K562 (cell line): ENCODE measurements around the gene IP6K1. TPM values are rescaled to one million over a fixed set of nuclear protein-coding genes. Genes with fewer than 3 reads are reported as not detected.

Source experiments
- BCOR ChIP-seq: fragments of 450-650 bp; IDR thresholded peaks from 2 replicates; pipeline ENCODE4 v1.6.1; 2016
- CBFA2T2 ChIP-seq: fragments of 450-650 bp; conservative IDR thresholded peaks from 2 replicates; pipeline ENCODE4 v1.6.1; 2017; ENCODE audit warnings: mild to moderate bottlenecking
- CBFB ChIP-seq: sonication (generic); formaldehyde crosslinking; IDR thresholded peaks from 2 replicates; pipeline ENCODE4 v1.4.0; 2020; ENCODE audit warnings: mild to moderate bottlenecking, missing genetic modification reagents
- CCNT2 ChIP-seq: IDR thresholded peaks from 2 replicates; pipeline ENCODE4 v1.6.1; 2011; ENCODE audit warnings: borderline replicate concordance, low read depth, mild to moderate bottlenecking, moderate library complexity, mixed read lengths, low read length; ENCODE audit not compliant: insufficient read length; ENCODE audit errors: extremely low read depth
- EWSR1 ChIP-seq: fragments of 450-650 bp; IDR thresholded peaks from 2 replicates; pipeline ENCODE4 v1.6.1; 2018; ENCODE audit warnings: borderline replicate concordance, mild to moderate bottlenecking, low read depth, moderate library complexity; ENCODE audit not compliant: partially characterized antibody
- MCM2 ChIP-seq: fragments of 450-650 bp; IDR thresholded peaks from 2 replicates; pipeline ENCODE4 v1.6.1; 2017; ENCODE audit warnings: low read depth, mild to moderate bottlenecking
- NFXL1 ChIP-seq: fragments of 450-650 bp; formaldehyde crosslinking; IDR thresholded peaks from 2 replicates; pipeline ENCODE4 v1.4.0; 2021; ENCODE audit warnings: mild to moderate bottlenecking
- POLR3G ChIP-seq: IDR thresholded peaks from 2 replicates; pipeline ENCODE4 v1.6.1; 2011; ENCODE audit not compliant: insufficient read length, insufficient replicate concordance; ENCODE audit errors: extremely low read depth
- PTRF ChIP-seq: fragments of 450-650 bp; IDR thresholded peaks from 2 replicates; pipeline ENCODE4 v1.6.1; 2016; ENCODE audit warnings: mild to moderate bottlenecking, missing genetic modification characterization, missing compliant biosample characterization
- SIN3A ChIP-seq, 2 experiments: fragments of 150-350 bp in 1 of 2; IDR thresholded peaks; 2 replicates each; pipeline ENCODE4 v1.6.1; 2011 to 2016; ENCODE audit warnings: borderline replicate concordance in 2 of 2, low read depth in 2 of 2, low read length in 2 of 2, mild to moderate bottlenecking in 2 of 2, moderate library complexity in 2 of 2; ENCODE audit not compliant: control insufficient read depth in 1 of 2
- SRSF3 ChIP-seq: fragments of 200-400 bp; formaldehyde crosslinking; IDR thresholded peaks from 2 replicates; pipeline ENCODE4 v1.6.1; 2016; ENCODE audit warnings: mild to moderate bottlenecking, low read length, moderate library complexity; ENCODE audit not compliant: insufficient read depth
- polyA plus RNA-seq, 8 experiments: library from polyadenylated mRNA; depleted of rRNA in 4 of 8; stranded (reverse) in 5 of 8; unstranded in 3 of 8; fragments of >200 nt; fragmentation: Nextera tagmentation in 2 of 8; fragmentation: Illumina TruSeq in 1 of 8; extraction: Ambion mirVana in 2 of 8; extraction: Trizol in 1 of 8; gene quantifications; 2 replicates each; pipeline versions ENCODE4 v1.2.1 to v1.2.3, GENCODE V29; 2011 to 2014; ENCODE audit warnings: inconsistent platforms in 1 of 8, missing spikeins in 1 of 8
- total RNA-seq, 7 experiments: library from RNA; depleted of rRNA in 6 of 7; stranded (reverse); fragments of >200 nt in 6 of 7; fragmentation: Illumina TruSeq in 2 of 7; extraction: Trizol in 2 of 7; gene quantifications; 2 replicates each; pipeline versions ENCODE4 v1.2.1 to v1.2.3, GENCODE V29; 2011 to 2021; ENCODE audit warnings: low replicate concordance in 1 of 7
- TF ChIP-seq, protein P1 (sequence below): fragments of 250-450 bp; sonication (Bioruptor Pico); IDR thresholded peaks from 2 replicates; pipeline ENCODE4 v1.9.0; 2021; ENCODE audit warnings: mild to moderate bottlenecking, inconsistent platforms
- TF ChIP-seq, protein P2 (sequence below): sonication (generic); formaldehyde crosslinking; IDR thresholded peaks from 2 replicates; pipeline ENCODE4 v1.9.0; 2022; ENCODE audit warnings: mild to moderate bottlenecking, missing genetic modification reagents
- TF ChIP-seq, protein P3 (sequence below): IDR thresholded peaks from 3 replicates; pipeline ENCODE4 v1.6.1; 2011; ENCODE audit warnings: borderline replicate concordance, mild to moderate bottlenecking, moderate library complexity; ENCODE audit not compliant: insufficient read length; ENCODE audit errors: extremely low read depth
- TF ChIP-seq, protein P4 (sequence below): fragments of 250-450 bp; sonication (Bioruptor Pico); IDR thresholded peaks from 2 replicates; pipeline ENCODE4 v1.4.0; 2020; ENCODE audit warnings: mild to moderate bottlenecking, moderate library complexity, borderline replicate concordance
- TF ChIP-seq, protein P5 (sequence below): IDR thresholded peaks from 3 replicates; pipeline ENCODE4 v1.6.1; 2011; ENCODE audit warnings: borderline replicate concordance, mild to moderate bottlenecking; ENCODE audit not compliant: insufficient read length, insufficient read depth

IP6K1 gene
- total and polyA plus RNA-seq, 9 of the 15 experiments (the other 6 are each of a cell fraction or from before 2014, with no cell fraction given), result 0.46 to 29.2 (median 13.1) TPM

- TF ChIP-seq, protein P1, sequence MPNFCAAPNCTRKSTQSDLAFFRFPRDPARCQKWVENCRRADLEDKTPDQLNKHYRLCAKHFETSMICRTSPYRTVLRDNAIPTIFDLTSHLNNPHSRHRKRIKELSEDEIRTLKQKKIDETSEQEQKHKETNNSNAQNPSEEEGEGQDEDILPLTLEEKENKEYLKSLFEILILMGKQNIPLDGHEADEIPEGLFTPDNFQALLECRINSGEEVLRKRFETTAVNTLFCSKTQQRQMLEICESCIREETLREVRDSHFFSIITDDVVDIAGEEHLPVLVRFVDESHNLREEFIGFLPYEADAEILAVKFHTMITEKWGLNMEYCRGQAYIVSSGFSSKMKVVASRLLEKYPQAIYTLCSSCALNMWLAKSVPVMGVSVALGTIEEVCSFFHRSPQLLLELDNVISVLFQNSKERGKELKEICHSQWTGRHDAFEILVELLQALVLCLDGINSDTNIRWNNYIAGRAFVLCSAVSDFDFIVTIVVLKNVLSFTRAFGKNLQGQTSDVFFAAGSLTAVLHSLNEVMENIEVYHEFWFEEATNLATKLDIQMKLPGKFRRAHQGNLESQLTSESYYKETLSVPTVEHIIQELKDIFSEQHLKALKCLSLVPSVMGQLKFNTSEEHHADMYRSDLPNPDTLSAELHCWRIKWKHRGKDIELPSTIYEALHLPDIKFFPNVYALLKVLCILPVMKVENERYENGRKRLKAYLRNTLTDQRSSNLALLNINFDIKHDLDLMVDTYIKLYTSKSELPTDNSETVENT (CRISPR knock-in tag), result 0 out of 2 replicates have a peak, but pooled peaks have one; percentile 5
- TF ChIP-seq NFXL1 (CRISPR knock-in tag) (no peak), PTRF (tag) (no peak), SIN3A (IDR thresholded peaks at IDR 0.05; ENCODE audit: borderline replicate concordance in 2 of 2, control insufficient read depth in 1 of 2, low read depth in 2 of 2, low read length in 2 of 2) (0 out of 4 replicates have a peak, but pooled peaks of 1 of the 2 experiments have one; percentile 19), EWSR1 (no peak), MCM2 (no peak), POLR3G (no peak), CBFA2T2 (peak; percentile 80), CBFB (no peak), CCNT2 (peak; percentile 39), BCOR (peak; percentile 58; the same call in 1 of the 2 replicates), SRSF3 (no peak)
- TF ChIP-seq, protein P2, sequence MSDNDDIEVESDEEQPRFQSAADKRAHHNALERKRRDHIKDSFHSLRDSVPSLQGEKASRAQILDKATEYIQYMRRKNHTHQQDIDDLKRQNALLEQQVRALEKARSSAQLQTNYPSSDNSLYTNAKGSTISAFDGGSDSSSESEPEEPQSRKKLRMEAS (CRISPR knock-in tag), result peak; percentile 92
- TF ChIP-seq, protein P3, sequence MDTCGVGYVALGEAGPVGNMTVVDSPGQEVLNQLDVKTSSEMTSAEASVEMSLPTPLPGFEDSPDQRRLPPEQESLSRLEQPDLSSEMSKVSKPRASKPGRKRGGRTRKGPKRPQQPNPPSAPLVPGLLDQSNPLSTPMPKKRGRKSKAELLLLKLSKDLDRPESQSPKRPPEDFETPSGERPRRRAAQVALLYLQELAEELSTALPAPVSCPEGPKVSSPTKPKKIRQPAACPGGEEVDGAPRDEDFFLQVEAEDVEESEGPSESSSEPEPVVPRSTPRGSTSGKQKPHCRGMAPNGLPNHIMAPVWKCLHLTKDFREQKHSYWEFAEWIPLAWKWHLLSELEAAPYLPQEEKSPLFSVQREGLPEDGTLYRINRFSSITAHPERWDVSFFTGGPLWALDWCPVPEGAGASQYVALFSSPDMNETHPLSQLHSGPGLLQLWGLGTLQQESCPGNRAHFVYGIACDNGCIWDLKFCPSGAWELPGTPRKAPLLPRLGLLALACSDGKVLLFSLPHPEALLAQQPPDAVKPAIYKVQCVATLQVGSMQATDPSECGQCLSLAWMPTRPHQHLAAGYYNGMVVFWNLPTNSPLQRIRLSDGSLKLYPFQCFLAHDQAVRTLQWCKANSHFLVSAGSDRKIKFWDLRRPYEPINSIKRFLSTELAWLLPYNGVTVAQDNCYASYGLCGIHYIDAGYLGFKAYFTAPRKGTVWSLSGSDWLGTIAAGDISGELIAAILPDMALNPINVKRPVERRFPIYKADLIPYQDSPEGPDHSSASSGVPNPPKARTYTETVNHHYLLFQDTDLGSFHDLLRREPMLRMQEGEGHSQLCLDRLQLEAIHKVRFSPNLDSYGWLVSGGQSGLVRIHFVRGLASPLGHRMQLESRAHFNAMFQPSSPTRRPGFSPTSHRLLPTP, result no peak
- TF ChIP-seq, protein P4, sequence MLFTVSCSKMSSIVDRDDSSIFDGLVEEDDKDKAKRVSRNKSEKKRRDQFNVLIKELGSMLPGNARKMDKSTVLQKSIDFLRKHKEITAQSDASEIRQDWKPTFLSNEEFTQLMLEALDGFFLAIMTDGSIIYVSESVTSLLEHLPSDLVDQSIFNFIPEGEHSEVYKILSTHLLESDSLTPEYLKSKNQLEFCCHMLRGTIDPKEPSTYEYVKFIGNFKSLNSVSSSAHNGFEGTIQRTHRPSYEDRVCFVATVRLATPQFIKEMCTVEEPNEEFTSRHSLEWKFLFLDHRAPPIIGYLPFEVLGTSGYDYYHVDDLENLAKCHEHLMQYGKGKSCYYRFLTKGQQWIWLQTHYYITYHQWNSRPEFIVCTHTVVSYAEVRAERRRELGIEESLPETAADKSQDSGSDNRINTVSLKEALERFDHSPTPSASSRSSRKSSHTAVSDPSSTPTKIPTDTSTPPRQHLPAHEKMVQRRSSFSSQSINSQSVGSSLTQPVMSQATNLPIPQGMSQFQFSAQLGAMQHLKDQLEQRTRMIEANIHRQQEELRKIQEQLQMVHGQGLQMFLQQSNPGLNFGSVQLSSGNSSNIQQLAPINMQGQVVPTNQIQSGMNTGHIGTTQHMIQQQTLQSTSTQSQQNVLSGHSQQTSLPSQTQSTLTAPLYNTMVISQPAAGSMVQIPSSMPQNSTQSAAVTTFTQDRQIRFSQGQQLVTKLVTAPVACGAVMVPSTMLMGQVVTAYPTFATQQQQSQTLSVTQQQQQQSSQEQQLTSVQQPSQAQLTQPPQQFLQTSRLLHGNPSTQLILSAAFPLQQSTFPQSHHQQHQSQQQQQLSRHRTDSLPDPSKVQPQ (CRISPR knock-in tag), result 0 out of 2 replicates have a peak, but pooled peaks have one; percentile 24
- TF ChIP-seq, protein P5, sequence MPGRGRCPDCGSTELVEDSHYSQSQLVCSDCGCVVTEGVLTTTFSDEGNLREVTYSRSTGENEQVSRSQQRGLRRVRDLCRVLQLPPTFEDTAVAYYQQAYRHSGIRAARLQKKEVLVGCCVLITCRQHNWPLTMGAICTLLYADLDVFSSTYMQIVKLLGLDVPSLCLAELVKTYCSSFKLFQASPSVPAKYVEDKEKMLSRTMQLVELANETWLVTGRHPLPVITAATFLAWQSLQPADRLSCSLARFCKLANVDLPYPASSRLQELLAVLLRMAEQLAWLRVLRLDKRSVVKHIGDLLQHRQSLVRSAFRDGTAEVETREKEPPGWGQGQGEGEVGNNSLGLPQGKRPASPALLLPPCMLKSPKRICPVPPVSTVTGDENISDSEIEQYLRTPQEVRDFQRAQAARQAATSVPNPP, result no peak
These were observed at the start of gene IP6K1 (continued) for GRCh38 chr3:49786357-49787181.
